SIG-M5 treated with dmso at 0.1 percent for 504 hours (cell line): ENCODE data around the gene ELF1.
"Not testable (repeated sequence)": the region's sequence is repeated elsewhere in the genome, so short reads cannot be mapped to it uniquely, and the experiment has no call there.

Experiments used
- DNase-seq: peaks from one replicate; lab custom pipeline; 2025; ENCODE audit not compliant: unreplicated experiment; lab: John Stamatoyannopoulos, UW

Gene ELF1

GRCh38 chr13:40941581-40941980 is 77.5 kb downstream of the ELF1 start:
- no peak for DNase-seq

- no peak for DNase-seq
Measured at GRCh38 chr13:40940841-40941240, 78.3 kb downstream of the ELF1 start.

DNA sequence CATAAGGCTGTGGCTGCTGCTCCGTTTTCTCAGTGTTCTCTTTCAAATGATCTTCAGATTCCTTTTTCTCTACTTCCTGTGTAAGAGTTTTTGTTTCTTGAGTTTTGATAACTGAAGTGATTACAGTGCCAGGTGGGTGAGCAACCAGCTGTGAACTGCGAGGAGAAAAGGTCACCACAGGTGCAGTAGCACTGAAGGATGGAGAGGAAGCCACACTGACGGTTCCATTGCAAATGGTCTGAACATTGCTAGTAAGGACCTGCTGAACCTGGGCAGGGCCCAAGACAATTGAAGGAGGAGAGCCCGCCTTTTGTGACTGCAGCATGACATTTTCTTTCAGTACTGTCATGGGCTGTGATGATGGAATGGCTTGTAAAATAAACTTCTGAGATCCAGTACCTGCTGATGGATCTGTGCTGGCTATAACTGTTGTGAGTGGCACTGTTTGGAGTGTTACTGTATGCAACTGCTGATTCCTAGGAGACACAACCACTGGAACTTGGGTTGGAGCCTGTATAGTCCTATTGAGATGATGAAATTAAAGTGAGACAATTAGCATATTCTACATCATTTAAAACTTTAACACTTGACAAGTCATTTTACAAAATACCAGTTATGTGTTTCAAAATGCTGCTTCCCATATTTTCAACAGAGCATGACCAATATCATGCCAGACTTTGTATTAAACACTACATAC is 85.5 kb downstream of the ELF1 start:
- no peak for DNase-seq

DNA sequence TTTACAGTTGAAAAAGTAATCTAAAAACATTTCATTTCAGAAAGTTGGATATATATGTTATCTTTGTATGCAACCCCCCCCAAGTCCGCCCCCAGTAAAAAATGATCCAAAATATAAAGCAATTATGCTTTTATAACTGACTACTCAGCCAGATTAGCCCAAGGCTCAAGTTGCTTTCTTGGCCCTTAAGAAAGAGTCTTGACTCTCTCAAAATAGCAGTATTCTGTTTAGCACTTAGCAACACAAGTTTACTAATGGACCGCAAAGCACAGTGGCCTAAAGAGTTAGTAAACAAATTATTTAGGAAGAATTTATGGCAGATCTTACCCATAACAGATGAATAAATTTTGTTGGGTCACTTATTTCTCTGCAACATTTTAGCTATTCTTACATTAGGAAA is 86.9 kb downstream of the ELF1 start:
- no peak for DNase-seq

GRCh38 chr13:40931719-40932118 is 87.4 kb downstream of the ELF1 start:
- no peak for DNase-seq

DNA sequence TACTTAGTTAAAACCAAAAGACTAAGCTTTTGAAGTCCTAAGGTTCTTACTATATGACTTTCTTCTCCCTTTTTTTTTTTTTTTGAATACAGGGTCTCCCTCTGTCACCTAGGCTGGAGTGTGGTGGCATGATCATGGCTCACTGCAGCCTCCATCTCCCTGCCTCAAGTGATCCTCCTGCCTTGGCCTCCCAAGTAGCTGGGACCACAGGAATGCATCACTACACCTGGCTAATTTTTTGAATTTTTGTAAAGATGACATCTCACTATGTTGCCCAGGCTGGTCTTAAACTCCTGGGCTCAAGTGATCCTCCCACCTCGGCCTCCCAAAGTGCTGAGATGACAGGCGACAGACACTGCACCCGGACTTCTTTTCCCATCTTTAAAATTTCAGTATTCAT is 89.2 kb downstream of the ELF1 start:
- not testable (repeated sequence) for DNase-seq

- DNase-seq = no peak
Measured at GRCh38 chr13:40928980-40929379, 90.1 kb downstream of the ELF1 start.

GRCh38 chr13:40927929-40928328 is 91.2 kb downstream of the ELF1 start:
- DNase-seq = no peak

DNA sequence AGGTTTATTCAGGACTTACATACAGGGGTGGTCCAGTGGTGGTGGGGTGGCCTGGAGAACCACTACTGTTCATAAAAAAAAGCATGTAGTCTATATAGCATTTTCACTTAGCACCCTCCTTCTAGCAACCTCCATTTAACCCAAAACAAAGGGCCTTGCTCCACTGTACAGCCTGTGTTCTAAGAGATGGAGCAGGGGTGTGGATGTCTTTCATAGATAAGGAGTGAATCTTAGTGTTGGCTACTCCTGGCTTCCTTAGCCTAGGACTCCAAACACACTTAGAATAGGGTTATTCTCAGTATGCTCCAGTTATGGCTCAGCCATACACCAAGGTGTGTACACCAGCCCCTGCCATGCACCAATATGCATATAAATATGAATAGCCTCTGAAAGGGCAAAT is 95.2 kb downstream of the ELF1 start:
- DNase-seq = no peak

DNA sequence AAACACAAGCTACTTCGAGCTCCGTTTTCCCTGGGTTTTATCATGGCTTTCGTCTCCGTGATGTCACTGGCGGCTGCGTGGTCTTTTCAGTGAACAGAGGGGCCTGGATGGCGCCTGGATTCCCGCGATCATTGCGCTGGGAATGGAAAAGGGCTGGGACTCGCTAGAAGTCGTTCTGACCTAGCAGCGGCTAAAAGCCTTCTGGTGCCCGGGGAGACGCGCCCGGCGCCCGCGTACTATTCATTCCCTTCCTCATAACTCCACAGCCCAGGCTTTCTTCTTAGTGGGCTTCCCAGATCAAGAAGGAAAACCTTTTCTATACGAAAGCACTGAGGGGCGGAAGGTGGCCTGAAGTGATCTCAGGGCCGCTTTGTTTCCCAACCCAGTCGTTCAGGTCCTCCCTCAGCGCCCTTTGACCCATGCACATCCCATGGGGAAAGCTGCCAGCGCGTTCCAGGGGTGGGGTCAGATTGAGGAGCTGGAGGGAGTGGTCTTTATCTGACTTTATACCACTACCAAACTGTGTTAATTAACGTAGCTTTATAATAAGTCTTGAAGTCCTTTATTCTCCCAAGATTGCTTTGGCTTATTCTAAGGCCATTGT is 96.6 kb downstream of the ELF1 start:
- no peak for DNase-seq

DNA sequence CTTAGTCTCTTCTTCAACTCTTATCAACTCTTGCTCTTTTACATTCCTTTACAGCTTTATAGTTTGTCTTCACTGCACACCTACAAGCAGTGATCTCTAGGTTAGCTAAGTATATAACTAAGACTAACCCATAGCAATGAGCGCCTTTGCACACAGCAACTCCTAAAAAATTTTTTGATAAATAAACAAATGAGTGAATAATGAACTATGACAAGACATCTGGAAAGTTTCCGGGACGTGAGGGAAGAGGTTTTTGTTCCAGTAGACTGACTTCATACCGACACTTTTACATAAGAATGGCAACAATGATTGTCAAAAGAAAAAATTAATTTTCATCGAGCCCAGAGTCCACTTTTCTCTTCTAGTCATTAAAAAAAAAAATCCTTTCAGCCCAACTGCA is 98.3 kb downstream of the ELF1 start:
- DNase-seq = no peak

DNA sequence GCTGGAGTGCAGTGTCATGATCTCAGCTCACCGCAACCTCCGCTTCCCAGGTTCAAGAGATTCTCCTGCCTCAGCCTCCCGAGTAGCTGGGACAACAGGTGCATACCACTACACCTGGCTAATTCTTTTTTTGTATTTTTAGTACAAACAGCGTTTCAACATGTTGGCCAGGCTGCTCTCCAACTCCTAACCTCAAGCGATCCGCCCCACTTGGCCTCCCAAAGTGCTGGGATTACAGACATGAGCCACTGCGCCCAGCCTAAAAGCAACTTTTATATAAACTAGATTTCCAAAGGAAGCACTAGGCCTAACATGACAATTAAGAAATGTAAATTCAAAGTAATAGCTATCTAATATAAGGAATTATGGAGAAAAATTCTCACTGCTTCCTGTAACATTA is 99.2 kb downstream of the ELF1 start:
- not testable (repeated sequence) for DNase-seq

DNA sequence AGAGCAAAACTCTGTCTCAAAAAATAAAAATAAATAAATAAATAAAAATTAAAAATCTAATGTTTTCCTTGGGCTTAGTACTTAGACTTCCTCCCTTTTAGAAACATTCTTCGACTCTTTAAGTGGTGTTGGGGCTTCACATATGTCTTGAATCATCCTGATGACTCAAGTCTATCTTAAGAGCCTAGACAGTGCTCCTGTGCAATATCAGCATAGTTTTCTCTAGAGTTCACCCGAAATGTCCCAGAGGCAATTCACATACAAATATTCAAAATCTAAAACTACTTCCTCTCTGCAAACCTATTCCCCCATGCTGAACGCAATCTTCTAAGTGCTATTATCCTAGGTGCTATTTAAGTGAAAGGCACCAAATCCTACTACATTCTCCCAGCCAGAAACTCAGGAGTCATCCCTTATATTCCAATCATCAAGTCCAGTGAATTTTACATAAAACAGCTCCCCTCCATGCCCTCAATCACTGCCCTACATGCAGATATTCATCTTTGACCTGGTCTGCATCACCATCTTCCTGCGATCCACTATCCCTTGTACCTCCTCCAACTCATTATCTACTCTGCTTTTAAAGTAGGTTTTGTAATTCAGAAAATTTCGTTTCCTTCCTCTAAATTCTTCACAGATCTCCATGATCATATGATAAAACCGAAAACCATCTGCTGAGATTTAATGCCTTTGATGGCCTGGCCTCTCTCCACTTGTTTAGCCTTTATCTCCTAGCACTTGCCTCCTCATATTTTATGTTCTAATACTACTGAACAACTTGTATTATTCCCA is 102.7 kb downstream of the ELF1 start:
- DNase-seq = no peak

DNA sequence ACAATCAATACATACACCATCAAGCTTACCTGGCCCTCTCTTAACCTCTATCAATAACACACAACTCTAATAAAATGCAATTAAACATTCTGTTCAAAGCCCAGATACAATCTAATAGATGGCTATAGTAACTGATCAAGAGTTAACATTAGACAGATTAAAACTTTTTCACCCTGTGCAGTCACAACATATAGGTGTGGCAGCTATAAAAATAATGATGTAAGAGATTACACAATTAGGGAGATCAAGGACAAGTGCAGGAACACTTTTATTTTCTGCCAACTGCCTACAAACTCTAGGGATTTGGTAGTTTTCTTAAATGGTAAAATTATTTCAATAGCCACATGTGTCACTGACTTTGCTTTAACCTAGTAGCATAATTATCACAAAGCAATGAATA is 104.3 kb downstream of the ELF1 start:
- not testable (repeated sequence) for DNase-seq

- no peak for DNase-seq
Measured at GRCh38 chr13:40911341-40911740, 107.8 kb downstream of the ELF1 start.

DNA sequence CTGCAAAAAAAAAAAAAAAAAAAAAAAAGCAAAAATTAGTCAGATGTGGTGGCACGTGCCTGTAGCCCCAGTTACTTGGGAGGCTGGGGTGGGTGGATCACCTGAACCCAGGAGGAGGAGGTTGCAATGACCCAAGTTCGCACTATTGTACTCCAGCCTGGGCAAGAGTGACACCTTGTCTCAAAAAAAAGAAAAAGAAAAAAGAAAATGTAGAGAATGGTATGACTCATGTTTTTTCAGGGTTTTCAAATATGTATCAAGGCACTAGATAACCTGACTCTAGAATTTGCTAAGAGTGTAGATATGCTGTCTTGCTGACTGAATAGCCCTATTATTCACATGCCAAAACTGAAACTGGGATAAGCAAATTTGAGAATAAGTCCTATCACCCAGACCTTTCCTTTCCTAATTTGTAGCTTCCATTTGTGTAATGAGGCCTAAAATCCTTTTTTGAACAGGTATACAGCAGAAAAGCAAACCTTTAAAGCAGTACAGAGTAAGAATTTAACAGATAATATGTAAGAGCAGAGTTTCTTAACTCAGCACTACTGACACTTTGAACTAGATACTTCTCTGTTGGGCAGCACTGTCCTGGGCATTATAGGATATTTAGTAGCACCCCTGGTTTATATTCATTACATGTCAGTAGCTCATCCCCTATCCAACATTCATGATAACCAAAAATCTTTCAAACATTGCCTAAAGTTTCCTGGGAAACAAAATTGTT is 108.6 kb downstream of the ELF1 start:
- no peak for DNase-seq

DNA sequence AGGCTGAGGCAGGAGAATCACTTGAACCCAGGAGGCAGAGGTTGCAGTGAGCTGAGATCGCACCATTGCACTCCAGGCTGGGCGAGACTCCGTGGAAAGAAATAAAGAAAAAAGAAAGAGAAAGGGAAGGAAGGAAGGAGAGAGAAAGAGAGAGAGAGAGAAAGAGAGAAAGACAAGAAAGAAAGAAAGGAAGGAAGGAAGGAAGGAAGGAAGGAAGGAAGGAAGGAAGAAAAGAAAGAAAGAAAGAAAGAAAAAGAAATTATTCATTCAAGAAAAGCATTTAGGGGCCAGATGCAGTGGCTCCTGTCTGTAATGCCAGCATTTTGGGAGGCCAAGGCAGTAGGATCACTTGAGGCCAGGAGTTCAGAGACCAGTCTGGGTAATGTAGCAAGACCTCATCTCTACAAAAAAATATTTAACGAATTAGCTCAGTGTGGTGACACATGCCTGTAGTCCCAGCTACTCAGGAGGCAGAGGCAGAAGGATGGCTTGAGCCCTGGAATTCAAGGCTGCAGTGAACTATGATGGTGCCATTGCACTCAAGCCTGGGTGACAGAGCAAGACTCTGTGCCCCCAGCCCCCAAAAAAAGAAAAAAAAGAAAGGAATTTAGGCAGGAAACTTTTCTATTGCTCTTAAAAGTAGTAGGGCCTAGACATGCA is 109.4 kb downstream of the ELF1 start:
- DNase-seq = not testable (repeated sequence)

DNA sequence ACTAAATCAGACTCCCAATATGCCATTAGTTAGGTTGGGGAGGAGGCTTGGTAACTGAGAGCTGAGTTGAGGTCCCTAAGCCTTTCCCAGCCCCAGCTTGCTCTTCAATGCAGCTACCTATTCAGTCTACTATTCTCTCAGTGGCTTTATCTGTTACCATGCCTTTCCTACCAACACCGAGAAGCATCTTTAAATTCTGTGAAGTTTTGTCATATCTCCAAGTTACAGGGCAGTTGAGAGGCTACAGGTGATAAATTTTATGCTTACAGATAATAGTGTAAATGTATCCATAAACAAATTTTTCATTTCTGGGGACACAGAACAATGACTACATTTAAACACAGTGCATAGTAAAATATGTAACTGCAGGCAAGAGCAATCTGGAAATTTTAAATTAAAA is 110.6 kb downstream of the ELF1 start:
- DNase-seq = no peak

DNA sequence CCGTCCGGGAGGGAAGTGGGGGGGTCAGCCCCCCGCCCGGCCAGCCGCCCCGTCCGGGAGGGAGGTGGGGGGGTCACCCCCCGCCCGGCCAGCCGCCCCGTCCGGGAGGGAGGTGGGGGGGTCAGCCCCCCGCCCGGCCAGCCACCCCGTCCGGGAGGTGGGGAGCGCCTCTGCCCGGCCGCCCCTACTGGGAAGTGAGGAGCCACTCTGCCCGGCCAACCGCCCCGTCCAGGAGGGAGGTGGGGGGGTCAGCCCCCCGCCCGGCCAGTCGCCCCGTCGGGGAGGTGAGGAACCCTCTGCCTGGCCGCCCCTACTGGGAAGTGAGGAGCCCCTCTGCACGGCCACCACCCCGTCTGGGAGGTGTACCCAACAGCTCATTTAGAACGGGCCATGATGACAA is 118.1 kb downstream of the ELF1 start:
- DNase-seq = not testable (repeated sequence)

DNA sequence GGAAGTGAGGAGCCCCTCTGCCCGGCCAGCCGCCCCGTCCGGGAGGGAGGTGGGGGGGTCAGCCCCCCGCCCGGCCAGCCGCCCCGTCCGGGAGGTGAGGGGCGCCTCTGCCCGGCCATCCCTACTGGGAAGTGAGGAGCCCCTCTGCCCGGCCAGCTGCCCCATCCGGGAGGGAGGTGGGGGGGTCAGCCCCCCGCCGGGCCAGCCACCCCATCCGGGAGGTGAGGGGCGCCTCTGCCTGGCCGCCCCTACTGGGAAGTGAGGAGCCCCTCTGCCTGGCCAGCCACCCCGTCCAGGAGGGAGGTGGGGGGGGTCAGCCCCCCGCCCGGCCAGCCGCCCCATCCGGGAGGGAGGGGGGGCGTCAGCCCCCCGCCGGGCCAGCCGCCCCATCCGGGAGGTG is 118.5 kb downstream of the ELF1 start:
- DNase-seq = not testable (repeated sequence)

DNA sequence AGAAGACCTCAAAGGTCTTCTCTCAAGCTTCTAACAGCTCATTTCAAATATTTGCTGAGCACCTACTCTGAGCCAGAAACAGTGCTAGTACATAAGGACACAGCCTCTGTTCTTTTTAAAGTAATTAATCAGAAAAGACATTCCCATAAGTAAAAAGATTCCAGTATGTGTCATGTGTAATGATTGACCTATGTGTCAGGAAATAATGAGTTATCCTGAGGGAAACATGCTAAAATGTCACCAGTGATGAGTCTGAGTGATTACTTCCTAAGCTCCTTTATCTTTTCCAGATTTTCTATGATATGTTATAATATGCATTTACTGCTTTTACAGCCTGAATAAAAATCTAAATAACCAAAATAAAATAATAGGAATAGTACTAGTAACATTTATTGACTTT is 122.1 kb downstream of the ELF1 start:
- no peak for DNase-seq
